HL-60/S4 treated with phorbol 12-myristate 13-acetate at 8.2 ng/mL for 4 days and 3 days (cell line): ENCODE results near the gene OPN1MW2.
"Not testable (repeated sequence)": the region's sequence is repeated elsewhere in the genome, so short reads cannot be mapped to it uniquely, and the experiment has no call there.

ENCODE experiments used
- in situ Hi-C: fragments of 300-500 bp; cut with MboI; formaldehyde crosslinking; loops from 2 replicates; pipeline ENCODE4 v1.15.0; 2022; ENCODE audit warnings: low sequenced_read_pairs

The OPN1MW2 gene

GRCh38 chrX:154263072-154263471 lies 43.5 kb downstream of the OPN1MW2 start:
- in situ Hi-C loops, result not testable (repeated sequence)

- in situ Hi-C loops, result not testable (repeated sequence)
Observed at GRCh38 chrX:154269245-154269644, 49.7 kb downstream of the OPN1MW2 start.
